Gastroesophageal sphincter (tissue), 4 donors: Measurements from ENCODE around the gene ZEB2. TPM values are rescaled to one million over a fixed set of nuclear protein-coding genes. Genes with fewer than 3 reads are reported as not detected.
A peak's percentile ranks its signal among the peaks of the same experiment; 100 is the strongest.

Experiments used
- ATAC-seq: fragments of 150-250 bp; one replicate; pipeline ENCODE4 v1.9.1; 2016; ENCODE audit warnings: mild to moderate bottlenecking, moderate library complexity
- H3K27ac ChIP-seq, 4 donors: fragments of 200-600 bp; sonication (generic) in 3 of 4; 1 replicate in 3 of 4; 2 replicates in 1 of 4; pipeline ENCODE4 v1.5.1; 2016 to 2019
- H3K27me3 ChIP-seq: fragments of 200-600 bp; sonication (generic); one replicate; pipeline ENCODE4 v1.5.1; 2019
- H3K36me3 ChIP-seq, 2 donors: fragments of 200-600 bp; sonication (generic); one replicate each; pipeline ENCODE4 v1.5.1; 2019; ENCODE audit warnings: control low read depth in 1 of 2
- H3K4me1 ChIP-seq, 3 donors: fragments of 200-600 bp; sonication (generic); 1 replicate in 2 of 3; 2 replicates in 1 of 3; pipeline ENCODE4 v1.5.1; 2016 to 2019; ENCODE audit warnings: control low read depth in 2 of 3
- H3K4me3 ChIP-seq, 2 donors: fragments of 200-600 bp; sonication (generic); one replicate each; pipeline ENCODE4 v1.5.1; 2019; ENCODE audit warnings: mild to moderate bottlenecking in 1 of 2, moderate library complexity in 1 of 2
- H3K9me3 ChIP-seq, 3 donors: fragments of 200-600 bp; sonication (generic); one replicate each; pipeline ENCODE4 v1.5.1; 2017 to 2019; ENCODE audit warnings: control low read depth in 2 of 3
- EP300 ChIP-seq: sonication (generic); formaldehyde crosslinking; IDR thresholded peaks from one replicate; pipeline ENCODE4 v1.6.1; 2017; ENCODE audit warnings: antibody characterized with exemption, mild to moderate bottlenecking
- POLR2A ChIP-seq, 2 donors: fragments of 450-650 bp; IDR thresholded peaks; one replicate each; pipeline ENCODE4 v1.6.1; 2017; ENCODE audit warnings: antibody characterized with exemption in 2 of 2, mild to moderate bottlenecking in 2 of 2, moderate library complexity in 1 of 2
- POLR2AphosphoS5 ChIP-seq: sonication (generic); formaldehyde crosslinking; IDR thresholded peaks from one replicate; pipeline ENCODE4 v1.6.1; 2017; ENCODE audit warnings: antibody characterized with exemption
- WGBS, 2 donors: methylation state at CpG; one replicate each; pipeline ENCODE4 v1.1.5; 2018; ENCODE audit warnings: low coverage in 1 of 2; 5-methylcytosine and 5-hydroxymethylcytosine counted together
- total RNA-seq, 4 donors: library from RNA; depleted of rRNA; stranded (reverse); fragments of >200 nt; gene quantifications; one replicate each; pipeline ENCODE4 v1.1.0, GENCODE V29; 2016
- TF ChIP-seq, protein P1 (sequence below), 4 experiments: fragments of 200-600 bp in 2 of 4; fragments of 450-650 bp in 2 of 4; sonication (generic) in 1 of 4; IDR thresholded peaks; one replicate each; pipeline ENCODE4 v1.5.1; 2017 to 2019; ENCODE audit warnings: antibody characterized with exemption in 4 of 4, mild to moderate bottlenecking in 2 of 4, moderate library complexity in 2 of 4

ZEB2 gene
- total RNA-seq, 4 donors from 2014 or later: 42.3 to 95.7 (median 53.8) TPM

DNA sequence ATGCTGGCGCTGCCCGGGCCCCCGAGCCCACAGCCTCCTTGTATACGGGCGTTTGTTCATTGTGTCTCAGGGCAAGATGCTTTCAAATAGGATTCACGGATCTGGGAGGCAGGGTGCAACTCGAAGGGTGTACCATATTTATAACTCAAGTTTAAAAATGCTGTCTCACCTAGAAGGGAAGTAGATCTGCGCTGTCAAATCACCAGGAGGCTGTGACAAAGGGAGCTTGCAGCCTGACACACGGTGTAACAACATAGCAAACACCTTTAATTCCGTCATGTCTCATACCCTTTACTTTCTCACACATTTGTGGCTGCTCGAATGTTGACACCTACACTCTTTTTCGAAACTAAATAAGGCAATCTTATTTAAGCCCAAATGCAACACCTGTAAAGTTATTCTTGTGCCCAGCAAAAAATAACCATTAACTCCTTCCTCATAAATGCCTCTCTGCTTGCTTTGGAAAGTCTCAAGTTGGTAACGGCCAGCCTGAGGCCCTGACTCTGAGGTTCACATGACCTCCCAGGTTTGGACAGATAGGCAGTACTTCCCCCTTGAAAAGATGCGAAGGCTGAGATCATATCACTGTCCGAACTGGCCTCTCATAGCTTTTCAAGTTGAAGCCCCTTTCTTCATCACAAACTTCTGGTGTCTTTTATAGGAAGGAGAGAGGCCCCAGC, 11.6 kb downstream of the ZEB2 start:
- peaks cover 0 to 39% (median 3%) of the 10 kb centered on the region in 3 donors for H3K4me1 ChIP-seq
- no peak for ATAC-seq
- TF ChIP-seq POLR2A (IDR thresholded peaks at IDR 0.05) (no peak), POLR2AphosphoS5 (no peak), EP300 (no peak)
- TF ChIP-seq, protein P1, sequence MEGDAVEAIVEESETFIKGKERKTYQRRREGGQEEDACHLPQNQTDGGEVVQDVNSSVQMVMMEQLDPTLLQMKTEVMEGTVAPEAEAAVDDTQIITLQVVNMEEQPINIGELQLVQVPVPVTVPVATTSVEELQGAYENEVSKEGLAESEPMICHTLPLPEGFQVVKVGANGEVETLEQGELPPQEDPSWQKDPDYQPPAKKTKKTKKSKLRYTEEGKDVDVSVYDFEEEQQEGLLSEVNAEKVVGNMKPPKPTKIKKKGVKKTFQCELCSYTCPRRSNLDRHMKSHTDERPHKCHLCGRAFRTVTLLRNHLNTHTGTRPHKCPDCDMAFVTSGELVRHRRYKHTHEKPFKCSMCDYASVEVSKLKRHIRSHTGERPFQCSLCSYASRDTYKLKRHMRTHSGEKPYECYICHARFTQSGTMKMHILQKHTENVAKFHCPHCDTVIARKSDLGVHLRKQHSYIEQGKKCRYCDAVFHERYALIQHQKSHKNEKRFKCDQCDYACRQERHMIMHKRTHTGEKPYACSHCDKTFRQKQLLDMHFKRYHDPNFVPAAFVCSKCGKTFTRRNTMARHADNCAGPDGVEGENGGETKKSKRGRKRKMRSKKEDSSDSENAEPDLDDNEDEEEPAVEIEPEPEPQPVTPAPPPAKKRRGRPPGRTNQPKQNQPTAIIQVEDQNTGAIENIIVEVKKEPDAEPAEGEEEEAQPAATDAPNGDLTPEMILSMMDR (IDR thresholded peaks at IDR 0.05): no peak
- H3K27ac ChIP-seq: peak overlapping the region; percentile 53 to 94 (median 72)
- 61 to 70% methylated on average over 8 to 15 of the region's 15 CpGs for WGBS, 2 donors
- no peaks in the 10 kb centered on the region for H3K9me3 ChIP-seq
- no peaks in the 10 kb centered on the region for H3K36me3 ChIP-seq
- peaks cover 7% of the 10 kb centered on the region for H3K27me3 ChIP-seq
- H3K4me3 ChIP-seq: peak overlapping the region in 1 of 2 donors; percentile 17

DNA sequence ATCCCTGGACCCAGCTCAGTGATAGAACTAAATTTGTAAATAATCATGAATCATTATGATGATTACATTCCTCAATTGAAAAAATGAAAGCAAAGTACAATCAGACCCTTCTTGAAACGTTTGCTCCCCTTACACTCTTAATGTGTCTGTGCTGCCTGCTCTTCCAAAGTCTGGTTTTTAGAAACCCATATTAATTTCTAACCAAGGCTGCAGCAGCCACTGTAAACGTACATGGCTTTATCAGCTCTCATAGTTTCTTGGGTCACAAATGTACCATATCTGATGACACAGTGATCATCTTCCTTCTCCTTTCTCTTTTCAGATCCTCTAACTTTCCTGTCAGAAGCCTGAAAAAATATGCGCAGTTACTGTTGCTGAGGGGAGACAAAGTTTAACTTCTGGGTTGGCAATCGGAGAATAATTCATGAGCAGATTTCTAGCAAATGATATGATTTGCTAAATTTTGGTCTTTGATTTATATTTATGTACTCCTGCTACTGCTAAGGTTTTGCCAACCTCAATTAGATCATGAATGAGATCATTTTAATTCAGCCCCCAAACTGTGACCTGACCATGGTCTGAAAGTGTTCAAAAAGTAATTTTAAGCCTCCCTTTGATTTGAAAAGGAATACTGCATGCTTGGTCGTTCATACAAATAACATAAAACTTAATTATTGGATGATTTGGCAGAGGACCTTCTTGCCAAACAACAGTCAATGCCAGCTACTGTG, 12.3 kb downstream of the ZEB2 start:
- Histone ChIP-seq H3K4me3 (peak overlapping the region in 1 of 2 donors; percentile 17), H3K36me3 (no peaks in the 10 kb centered on the region), H3K27ac (peak overlapping the region; percentile 29 to 94 (median 72)), H3K4me1 (peaks cover 0 to 43% (median 6%) of the 10 kb centered on the region in 3 donors), H3K27me3 (no peaks in the 10 kb centered on the region), H3K9me3 (no peaks in the 10 kb centered on the region)
- WGBS, 2 donors: 12 to 36% methylated on average over 3 to 5 of the region's 5 CpGs
- no peak for ATAC-seq
- TF ChIP-seq POLR2A (IDR thresholded peaks at IDR 0.05) (no peak), POLR2AphosphoS5 (no peak), EP300 (no peak)
- TF ChIP-seq, protein P1 (IDR thresholded peaks at IDR 0.05): no peak

DNA sequence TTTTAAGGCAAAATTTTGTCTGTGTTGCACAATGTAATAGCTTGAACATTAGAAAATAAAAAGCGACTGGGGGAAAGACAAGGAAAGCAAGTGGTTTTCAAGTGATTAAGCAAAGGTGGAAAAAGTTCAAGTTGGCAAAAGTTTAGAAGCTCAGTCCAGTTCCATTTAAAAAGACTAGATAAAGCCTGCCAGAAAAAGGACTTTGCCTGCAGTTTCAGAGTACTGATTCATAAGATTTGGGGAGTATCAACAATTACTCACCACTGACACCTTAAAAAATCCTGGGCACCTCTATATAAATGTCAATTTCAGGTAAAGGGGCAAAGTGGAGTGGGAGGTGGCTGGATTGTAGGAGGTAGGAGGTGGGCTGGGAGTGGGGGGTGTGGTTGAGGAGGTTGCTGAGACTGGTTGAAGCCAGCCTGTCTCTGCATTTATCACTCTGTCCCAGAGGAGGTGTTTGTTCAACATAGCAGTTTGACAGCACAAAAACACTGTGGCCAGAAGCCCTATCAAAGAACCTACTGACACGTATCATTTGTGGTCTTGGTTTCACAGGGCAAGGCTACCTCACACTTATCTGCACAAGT, 14.6 kb downstream of the ZEB2 start:
- Histone ChIP-seq H3K9me3 (no peaks in the 10 kb centered on the region), H3K27ac (peak overlapping the region in 3 of 4 donors; percentile 66 to 94 (median 69)), H3K27me3 (no peaks in the 10 kb centered on the region), H3K36me3 (no peaks in the 10 kb centered on the region), H3K4me1 (peaks cover 0 to 36% (median 6%) of the 10 kb centered on the region in 3 donors), H3K4me3 (no peak overlapping the region)
- 39 to 45% methylated on average over 2 of the region's 2 CpGs for WGBS, 2 donors
- TF ChIP-seq POLR2AphosphoS5: peak; percentile 23
- no peak for TF ChIP-seq EP300
- TF ChIP-seq, protein P1 (IDR thresholded peaks at IDR 0.05): no peak
- peak; percentile 74 for ATAC-seq

DNA sequence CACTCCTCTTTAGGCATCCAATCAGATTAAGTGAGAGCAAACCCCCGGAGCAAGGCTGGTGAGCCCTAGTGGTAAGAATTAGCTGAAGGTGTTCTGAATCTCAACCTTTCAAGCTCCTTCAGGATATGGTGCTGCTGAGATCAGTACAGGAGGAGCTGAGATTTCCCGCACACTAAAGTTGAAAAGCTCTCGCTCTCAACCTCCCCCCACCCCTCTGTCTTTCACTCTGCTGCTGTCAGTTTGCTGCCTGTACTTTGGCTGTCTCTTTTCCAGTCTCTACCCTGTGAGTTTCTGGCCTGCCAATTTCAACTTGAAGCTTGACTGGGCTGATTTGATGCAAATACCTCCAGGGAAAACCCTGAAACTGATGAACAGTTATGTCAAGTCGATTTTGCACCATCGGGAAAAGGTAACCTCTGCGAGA, 15.7 kb downstream of the ZEB2 start:
- no peak for ATAC-seq

More for the DNA sequence above, 15.7 kb downstream of the ZEB2 start:
- no peaks in the 10 kb centered on the region for H3K9me3 ChIP-seq
- TF ChIP-seq, protein P1 (IDR thresholded peaks at IDR 0.05): no peak
- TF ChIP-seq POLR2AphosphoS5: no peak
- TF ChIP-seq EP300: no peak
- no peak for TF ChIP-seq POLR2A (IDR thresholded peaks at IDR 0.05)
- H3K36me3 ChIP-seq: no peaks in the 10 kb centered on the region
- H3K27ac ChIP-seq: peak overlapping the region in 3 of 4 donors; percentile 46 to 94 (median 69)
- no peaks in the 10 kb centered on the region for H3K27me3 ChIP-seq
- no peak overlapping the region for H3K4me3 ChIP-seq
- peaks cover 0 to 30% (median 6%) of the 10 kb centered on the region in 3 donors for H3K4me1 ChIP-seq
- 52 to 58% methylated on average over 2 to 6 of the region's 6 CpGs for WGBS, 2 donors
